ENCODE data around the gene FSD1.

- TF ChIP-seq CTCF (conservative IDR thresholded peaks at IDR 0.05; ENCODE audit: low read length) (no peak), EZH2phosphoT487 (IDR thresholded peaks at IDR 0.05; ENCODE audit: borderline replicate concordance, low read depth, low read length) (no peak)
Measured at GRCh38 chr19:4305257-4305612, 837 bp downstream of the FSD1 start.

All from OCI-LY7 (cell line).